SK-N-SH (cell line): ENCODE results near the gene LACTB. TPM values are rescaled to one million over a fixed set of nuclear protein-coding genes. Genes with fewer than 3 reads are reported as not detected.

Source experiments
- CTCF ChIA-PET: fragments of 300-600, 350-600 bp; formaldehyde crosslinking; extraction: SDS; loops from one replicate; lab custom pipeline; 2021; lab: Yijun Ruan, JAX
- POLR2A ChIA-PET: fragments of 350-600 bp; sonication (Branson Sonifier 250); formaldehyde crosslinking; extraction: SDS; loops from one replicate; lab custom pipeline; 2020; ENCODE audit warnings: antibody characterized with exemption, inconsistent platforms; lab: Yijun Ruan, JAX
- DNase-seq: peaks from one replicate; pipeline ENCODE4 v3.0.0; 2012
- H2AFZ ChIP-seq: fragments of 200-600 bp; sonication (generic); 2 replicates; pipeline ENCODE4 v1.8.1; 2016; ENCODE audit warnings: antibody characterized with exemption, mild to moderate bottlenecking, low read depth
- H3F3A ChIP-seq: fragments of 200-600 bp; sonication (generic); replicated peaks from 2 replicates; pipeline ENCODE3; 2016; ENCODE audit warnings: antibody characterized with exemption, mild to moderate bottlenecking; ENCODE audit not compliant: insufficient read depth
- H3K27ac ChIP-seq, 2 experiments: fragments of 200-500 bp in 1 of 2; fragments of 200-600 bp in 1 of 2; sonication (Bioruptor generic) in 1 of 2; sonication (generic), shearing (Covaris generic) in 1 of 2; 2 replicates each; pipeline versions ENCODE4 v1.5.1 to v1.6.1; 2014 to 2016; ENCODE audit warnings: low read depth in 2 of 2, inconsistent platforms in 1 of 2, low read length in 1 of 2, mild to moderate bottlenecking in 1 of 2, mixed read lengths in 1 of 2
- H3K27me3 ChIP-seq: fragments of 200-600 bp; sonication (generic), shearing (Covaris generic); 2 replicates; pipeline ENCODE4 v1.6.1; 2016; ENCODE audit warnings: mixed run types; ENCODE audit not compliant: insufficient read depth
- H3K36me3 ChIP-seq, 2 experiments: fragments of 200-500 bp in 1 of 2; fragments of 200-600 bp in 1 of 2; sonication (Bioruptor generic) in 1 of 2; sonication (generic) in 1 of 2; replicated peaks in 1 of 2; 2 replicates each; pipeline versions ENCODE3 to v1.5.1; 2014 to 2016; ENCODE audit warnings: low read length in 1 of 2, mild to moderate bottlenecking in 1 of 2; ENCODE audit not compliant: insufficient read depth in 2 of 2, control insufficient read depth in 1 of 2
- H3K4me1 ChIP-seq, 2 experiments: fragments of 200-500 bp in 1 of 2; fragments of 200-600 bp in 1 of 2; sonication (Bioruptor generic) in 1 of 2; sonication (generic), shearing (Covaris generic) in 1 of 2; 2 replicates each; pipeline versions ENCODE4 v1.5.1 to v1.6.1; 2014 to 2016; ENCODE audit warnings: low read depth in 1 of 2, low read length in 1 of 2, mixed run types in 1 of 2; ENCODE audit not compliant: insufficient read depth in 2 of 2, control insufficient read depth in 1 of 2
- H3K4me2 ChIP-seq: fragments of 200-600 bp; sonication (generic), shearing (Covaris generic); 2 replicates; pipeline ENCODE4 v1.6.1; 2017; ENCODE audit warnings: mixed run types
- H3K4me3 ChIP-seq, 2 experiments: fragments of 200-500 bp in 1 of 2; fragments of 200-600 bp in 1 of 2; sonication (Bioruptor generic) in 1 of 2; sonication (generic), shearing (Covaris generic) in 1 of 2; 2 replicates each; pipeline versions ENCODE4 v1.5.1 to v1.8.1; 2014 to 2016; ENCODE audit warnings: low read depth in 2 of 2, inconsistent platforms in 1 of 2, low read length in 1 of 2, mild to moderate bottlenecking in 1 of 2, mixed read lengths in 1 of 2, moderate library complexity in 1 of 2
- H3K79me2 ChIP-seq: fragments of 200-600 bp; sonication (generic); 2 replicates; pipeline ENCODE4 v1.8.1; 2017; ENCODE audit warnings: mild to moderate bottlenecking; ENCODE audit not compliant: insufficient read depth
- H3K9ac ChIP-seq: fragments of 200-600 bp; sonication (generic); 2 replicates; pipeline ENCODE4 v1.6.1; 2017; ENCODE audit warnings: mixed run types
- H3K9me2 ChIP-seq: fragments of 200-600 bp; sonication (generic); 2 replicates; pipeline ENCODE4 v1.6.1; 2017; ENCODE audit warnings: mixed run types
- H3K9me3 ChIP-seq: fragments of 200-600 bp; sonication (generic); 2 replicates; pipeline ENCODE4 v1.6.1; 2017; ENCODE audit warnings: mixed run types, mild to moderate bottlenecking, moderate library complexity
- H4K20me1 ChIP-seq: fragments of 200-600 bp; sonication (generic); 2 replicates; pipeline ENCODE4 v1.6.1; 2017; ENCODE audit warnings: mild to moderate bottlenecking, mixed run types; ENCODE audit not compliant: insufficient read depth
- CHD2 ChIP-seq: fragments of 150-350 bp; IDR thresholded peaks from 2 replicates; pipeline ENCODE4 v1.6.1; 2018; ENCODE audit warnings: low read length; ENCODE audit not compliant: partially characterized antibody
- ELF1 ChIP-seq: IDR thresholded peaks from 2 replicates; pipeline ENCODE4 v1.4.0; 2012
- EP300 ChIP-seq, 2 experiments: IDR thresholded peaks; 2 replicates each; pipeline versions ENCODE4 v1.4.0 to v1.6.1; 2012; ENCODE audit warnings: borderline replicate concordance in 1 of 2, low read depth in 1 of 2, low read length in 1 of 2
- EZH2phosphoT487 ChIP-seq: fragments of 200-600 bp; sonication (generic); IDR thresholded peaks from 2 replicates; pipeline ENCODE4 v1.6.1; 2017; ENCODE audit warnings: low read depth, mixed run types, mild to moderate bottlenecking, antibody characterized with exemption, moderate library complexity, borderline replicate concordance
- FOSL2 ChIP-seq: IDR thresholded peaks from 2 replicates; pipeline ENCODE4 v1.4.0; 2012; ENCODE audit warnings: low read depth, mild to moderate bottlenecking, moderate library complexity, borderline replicate concordance
- FOXJ3 ChIP-seq: sonication (generic); formaldehyde crosslinking; IDR thresholded peaks from 2 replicates; pipeline ENCODE4 v1.5.1; 2020; ENCODE audit warnings: mild to moderate bottlenecking, missing genetic modification reagents
- FOXM1 ChIP-seq: IDR thresholded peaks from 2 replicates; pipeline ENCODE4 v1.4.0; 2012; ENCODE audit warnings: low read depth, mild to moderate bottlenecking
- GABPA ChIP-seq: IDR thresholded peaks from 2 replicates; pipeline ENCODE4 v1.4.0; 2012; ENCODE audit warnings: low read depth, mild to moderate bottlenecking
- JUND ChIP-seq: IDR thresholded peaks from 2 replicates; pipeline ENCODE4 v1.4.0; 2012
- MXI1 ChIP-seq: IDR thresholded peaks from 2 replicates; pipeline ENCODE4 v1.6.1; 2012; ENCODE audit warnings: mild to moderate bottlenecking, low read depth, low read length, improper control_type of control experiment
- RAD21 ChIP-seq: IDR thresholded peaks from 2 replicates; pipeline ENCODE4 v1.6.1; 2012; ENCODE audit warnings: mild to moderate bottlenecking, low read length
- RCOR1 ChIP-seq: fragments of 150-350 bp; IDR thresholded peaks from 2 replicates; pipeline ENCODE4 v1.6.1; 2017; ENCODE audit warnings: antibody characterized with exemption, low read length
- RFX5 ChIP-seq: IDR thresholded peaks from 2 replicates; pipeline ENCODE4 v1.6.1; 2012; ENCODE audit warnings: mild to moderate bottlenecking, improper control_type of control experiment, low read length
- RXRA ChIP-seq: IDR thresholded peaks from 2 replicates; pipeline ENCODE4 v1.4.0; 2012; ENCODE audit warnings: low read depth, mild to moderate bottlenecking, borderline replicate concordance
- SIN3A ChIP-seq: IDR thresholded peaks from 2 replicates; pipeline ENCODE4 v1.6.1; 2012; ENCODE audit warnings: low read depth, mild to moderate bottlenecking, low read length, moderate library complexity, borderline replicate concordance
- TCF12 ChIP-seq: IDR thresholded peaks from 2 replicates; pipeline ENCODE4 v1.4.0; 2012
- YY1 ChIP-seq: IDR thresholded peaks from 2 replicates; pipeline ENCODE4 v1.4.0; 2012; ENCODE audit warnings: low read depth, mild to moderate bottlenecking
- whole genome bisulfite sequencing: methylation state at CpG from one replicate; pipeline ENCODE4 v1.1.6; 2017; ENCODE audit warnings: low lambda C conversion rate; 5-methylcytosine and 5-hydroxymethylcytosine counted together
- polyA plus RNA-seq, 3 experiments: library from polyadenylated mRNA; depleted of rRNA; stranded (reverse); fragments of >200 nt; gene quantifications; 2 replicates each; pipeline ENCODE4 v1.2.3, GENCODE V29; 2012
- TF ChIP-seq, protein P1 (sequence below): IDR thresholded peaks from 2 replicates; pipeline ENCODE4; 2012
- TF ChIP-seq, protein P2 (sequence below): fragments of 150-350 bp; IDR thresholded peaks from 2 replicates; pipeline ENCODE4 v1.6.1; 2016; ENCODE audit warnings: mild to moderate bottlenecking, low read depth, low read length
- TF ChIP-seq, protein P3 (sequence below): fragments of 150-350 bp; IDR thresholded peaks from 2 replicates; pipeline ENCODE4 v1.6.1; 2017; ENCODE audit warnings: antibody characterized with exemption, low read length, low read depth, borderline replicate concordance
- TF ChIP-seq, protein P4 (sequence below): IDR thresholded peaks from 2 replicates; pipeline ENCODE4 v1.4.0; 2012; ENCODE audit warnings: low read depth, borderline replicate concordance
- TF ChIP-seq, protein P5 (sequence below): IDR thresholded peaks from 2 replicates; pipeline ENCODE4 v1.4.0; 2012; ENCODE audit warnings: low read depth
- TF ChIP-seq, protein P6 (sequence below): fragments of 200-600 bp; sonication (generic); IDR thresholded peaks from 2 replicates; pipeline ENCODE4 v1.6.1; 2017; ENCODE audit warnings: antibody characterized with exemption, mild to moderate bottlenecking, moderate library complexity

Gene LACTB
- polyA plus RNA-seq, 1 of the 3 experiments (the other 2 are of a cell fraction): 23.3 TPM

DNA sequence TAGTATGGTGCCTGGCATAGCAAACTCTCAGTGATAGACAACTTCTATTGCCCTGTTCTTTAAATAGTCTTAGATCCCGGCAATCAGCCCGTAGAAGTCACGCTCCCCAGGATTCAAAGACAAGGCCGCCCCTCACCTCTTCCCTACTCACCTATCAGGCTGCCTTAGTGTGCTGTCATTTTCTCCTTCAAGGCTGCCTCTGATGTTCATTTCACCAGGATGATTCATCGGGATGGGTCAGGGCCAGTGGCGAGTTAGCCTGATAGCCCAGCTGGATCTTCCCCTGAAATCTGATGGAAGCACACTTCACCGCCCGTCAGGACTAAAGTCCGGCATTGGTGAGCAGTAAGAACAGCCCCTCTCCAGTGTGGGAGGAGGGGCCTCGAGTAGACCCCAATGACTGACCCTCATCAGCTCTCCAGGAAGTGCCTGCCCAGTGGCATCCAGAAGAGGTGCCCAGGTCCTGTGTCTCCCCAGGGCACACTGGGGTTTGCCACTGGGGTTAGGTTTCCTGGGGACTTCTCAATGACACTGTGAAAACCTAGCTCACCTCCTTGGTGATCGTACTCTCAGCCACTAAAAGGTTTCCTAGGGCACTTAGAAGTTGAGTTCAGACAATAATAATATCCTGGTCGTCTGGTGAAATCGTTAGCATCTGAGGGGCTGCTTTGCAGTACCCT lies 41.6 kb upstream of the LACTB start:
- peak overlapping the region; percentile 17 to 24; a peak in 3 of 4 replicates for H3K27ac ChIP-seq
- no peak overlapping the region for H3K4me2 ChIP-seq
- H3F3A ChIP-seq: peaks cover 15% of the 10 kb centered on the region
- H3K4me1 ChIP-seq: peaks cover 13 to 23% of the 10 kb centered on the region in 2 experiments; a peak in 3 of 4 replicates
- no peaks in the 10 kb centered on the region for H3K9me2 ChIP-seq
- H3K36me3 ChIP-seq: no peaks in the 10 kb centered on the region
- no peak overlapping the region for H3K4me3 ChIP-seq
- POLR2A ChIA-PET: interaction anchor here (0.6 to 1.0 kb wide), 2 partner anchors 11 to 25 kb away, joined by 3 read pairs; no protein-coding TSS in a partner anchor
- CTCF ChIA-PET: interaction anchor here (1.1 to 4.1 kb wide), 6 partner anchors 10 to 32 kb away, joined by 3 to 22 read pairs (median 4); no protein-coding TSS in a partner anchor
- no peaks in the 10 kb centered on the region for H3K9me3 ChIP-seq
- no peaks in the 10 kb centered on the region for H3K27me3 ChIP-seq
- no peaks in the 10 kb centered on the region for H4K20me1 ChIP-seq
- no peak for DNase-seq
- TF ChIP-seq FOXJ3 (CRISPR knock-in tag): no peak
- no peak for TF ChIP-seq RFX5
- TF ChIP-seq RXRA: no peak
- no peak for TF ChIP-seq ELF1
- TF ChIP-seq, protein P1, sequence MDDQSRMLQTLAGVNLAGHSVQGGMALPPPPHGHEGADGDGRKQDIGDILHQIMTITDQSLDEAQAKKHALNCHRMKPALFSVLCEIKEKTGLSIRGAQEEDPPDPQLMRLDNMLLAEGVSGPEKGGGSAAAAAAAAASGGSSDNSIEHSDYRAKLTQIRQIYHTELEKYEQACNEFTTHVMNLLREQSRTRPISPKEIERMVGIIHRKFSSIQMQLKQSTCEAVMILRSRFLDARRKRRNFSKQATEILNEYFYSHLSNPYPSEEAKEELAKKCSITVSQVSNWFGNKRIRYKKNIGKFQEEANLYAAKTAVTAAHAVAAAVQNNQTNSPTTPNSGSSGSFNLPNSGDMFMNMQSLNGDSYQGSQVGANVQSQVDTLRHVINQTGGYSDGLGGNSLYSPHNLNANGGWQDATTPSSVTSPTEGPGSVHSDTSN: peak; percentile 65
- TF ChIP-seq GABPA: no peak
- no peak for TF ChIP-seq RCOR1
- TF ChIP-seq FOSL2: peak; percentile 84; the same call in 1 of the 2 replicates
- TF ChIP-seq, protein P2, sequence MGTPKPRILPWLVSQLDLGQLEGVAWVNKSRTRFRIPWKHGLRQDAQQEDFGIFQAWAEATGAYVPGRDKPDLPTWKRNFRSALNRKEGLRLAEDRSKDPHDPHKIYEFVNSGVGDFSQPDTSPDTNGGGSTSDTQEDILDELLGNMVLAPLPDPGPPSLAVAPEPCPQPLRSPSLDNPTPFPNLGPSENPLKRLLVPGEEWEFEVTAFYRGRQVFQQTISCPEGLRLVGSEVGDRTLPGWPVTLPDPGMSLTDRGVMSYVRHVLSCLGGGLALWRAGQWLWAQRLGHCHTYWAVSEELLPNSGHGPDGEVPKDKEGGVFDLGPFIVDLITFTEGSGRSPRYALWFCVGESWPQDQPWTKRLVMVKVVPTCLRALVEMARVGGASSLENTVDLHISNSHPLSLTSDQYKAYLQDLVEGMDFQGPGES: no peak
- TF ChIP-seq YY1: no peak
- no peak for TF ChIP-seq EZH2phosphoT487
- peak; percentile 60; the same call in 1 of the 2 replicates for TF ChIP-seq JUND
- no peak for TF ChIP-seq RAD21
- TF ChIP-seq, protein P3, sequence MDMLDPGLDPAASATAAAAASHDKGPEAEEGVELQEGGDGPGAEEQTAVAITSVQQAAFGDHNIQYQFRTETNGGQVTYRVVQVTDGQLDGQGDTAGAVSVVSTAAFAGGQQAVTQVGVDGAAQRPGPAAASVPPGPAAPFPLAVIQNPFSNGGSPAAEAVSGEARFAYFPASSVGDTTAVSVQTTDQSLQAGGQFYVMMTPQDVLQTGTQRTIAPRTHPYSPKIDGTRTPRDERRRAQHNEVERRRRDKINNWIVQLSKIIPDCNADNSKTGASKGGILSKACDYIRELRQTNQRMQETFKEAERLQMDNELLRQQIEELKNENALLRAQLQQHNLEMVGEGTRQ: no peak
- TF ChIP-seq, protein P4, sequence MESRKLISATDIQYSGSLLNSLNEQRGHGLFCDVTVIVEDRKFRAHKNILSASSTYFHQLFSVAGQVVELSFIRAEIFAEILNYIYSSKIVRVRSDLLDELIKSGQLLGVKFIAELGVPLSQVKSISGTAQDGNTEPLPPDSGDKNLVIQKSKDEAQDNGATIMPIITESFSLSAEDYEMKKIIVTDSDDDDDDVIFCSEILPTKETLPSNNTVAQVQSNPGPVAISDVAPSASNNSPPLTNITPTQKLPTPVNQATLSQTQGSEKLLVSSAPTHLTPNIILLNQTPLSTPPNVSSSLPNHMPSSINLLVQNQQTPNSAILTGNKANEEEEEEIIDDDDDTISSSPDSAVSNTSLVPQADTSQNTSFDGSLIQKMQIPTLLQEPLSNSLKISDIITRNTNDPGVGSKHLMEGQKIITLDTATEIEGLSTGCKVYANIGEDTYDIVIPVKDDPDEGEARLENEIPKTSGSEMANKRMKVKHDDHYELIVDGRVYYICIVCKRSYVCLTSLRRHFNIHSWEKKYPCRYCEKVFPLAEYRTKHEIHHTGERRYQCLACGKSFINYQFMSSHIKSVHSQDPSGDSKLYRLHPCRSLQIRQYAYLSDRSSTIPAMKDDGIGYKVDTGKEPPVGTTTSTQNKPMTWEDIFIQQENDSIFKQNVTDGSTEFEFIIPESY: no peak
- TF ChIP-seq TCF12: peak; percentile 40; the same call in 1 of the 2 replicates
- no peak for TF ChIP-seq EP300 (IDR thresholded peaks at IDR 0.05; ENCODE audit: borderline replicate concordance in 1 of 2, low read depth in 1 of 2, low read length in 1 of 2)
- TF ChIP-seq, protein P5, sequence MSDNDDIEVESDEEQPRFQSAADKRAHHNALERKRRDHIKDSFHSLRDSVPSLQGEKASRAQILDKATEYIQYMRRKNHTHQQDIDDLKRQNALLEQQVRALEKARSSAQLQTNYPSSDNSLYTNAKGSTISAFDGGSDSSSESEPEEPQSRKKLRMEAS: no peak
- no peak for TF ChIP-seq MXI1
- no peak for TF ChIP-seq SIN3A
- TF ChIP-seq FOXM1: no peak
- TF ChIP-seq, protein P6, sequence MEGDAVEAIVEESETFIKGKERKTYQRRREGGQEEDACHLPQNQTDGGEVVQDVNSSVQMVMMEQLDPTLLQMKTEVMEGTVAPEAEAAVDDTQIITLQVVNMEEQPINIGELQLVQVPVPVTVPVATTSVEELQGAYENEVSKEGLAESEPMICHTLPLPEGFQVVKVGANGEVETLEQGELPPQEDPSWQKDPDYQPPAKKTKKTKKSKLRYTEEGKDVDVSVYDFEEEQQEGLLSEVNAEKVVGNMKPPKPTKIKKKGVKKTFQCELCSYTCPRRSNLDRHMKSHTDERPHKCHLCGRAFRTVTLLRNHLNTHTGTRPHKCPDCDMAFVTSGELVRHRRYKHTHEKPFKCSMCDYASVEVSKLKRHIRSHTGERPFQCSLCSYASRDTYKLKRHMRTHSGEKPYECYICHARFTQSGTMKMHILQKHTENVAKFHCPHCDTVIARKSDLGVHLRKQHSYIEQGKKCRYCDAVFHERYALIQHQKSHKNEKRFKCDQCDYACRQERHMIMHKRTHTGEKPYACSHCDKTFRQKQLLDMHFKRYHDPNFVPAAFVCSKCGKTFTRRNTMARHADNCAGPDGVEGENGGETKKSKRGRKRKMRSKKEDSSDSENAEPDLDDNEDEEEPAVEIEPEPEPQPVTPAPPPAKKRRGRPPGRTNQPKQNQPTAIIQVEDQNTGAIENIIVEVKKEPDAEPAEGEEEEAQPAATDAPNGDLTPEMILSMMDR: no peak
- TF ChIP-seq CHD2: no peak
- no peaks in the 10 kb centered on the region for H3K79me2 ChIP-seq
- no peak overlapping the region for H2AFZ ChIP-seq
- 71% methylated on average over 13 of the region's 13 CpGs for WGBS
- no peak overlapping the region for H3K9ac ChIP-seq
